Neuronal stem cell (in vitro differentiated cells): ENCODE results near the gene SLC44A3.

Source experiments
- DNase-seq: peaks from one replicate; pipeline ENCODE4 v3.0.0-alpha.2; 2013; ENCODE audit warnings: low spot score
- H2AFZ ChIP-seq: one replicate; pipeline ENCODE4 v1.6.1; 2013; ENCODE audit warnings: mild to moderate bottlenecking, low read length, inconsistent platforms
- H2AK5ac ChIP-seq: 2 replicates; pipeline ENCODE4 v1.6.1; 2013; ENCODE audit warnings: low read depth, mild to moderate bottlenecking, inconsistent platforms, low read length, moderate library complexity, mixed read lengths
- H2BK120ac ChIP-seq: 2 replicates; pipeline ENCODE4 v1.6.1; 2013; ENCODE audit warnings: low read depth, mild to moderate bottlenecking, inconsistent platforms, low read length, moderate library complexity, mixed read lengths
- H2BK12ac ChIP-seq: one replicate; pipeline ENCODE4 v1.6.1; 2013; ENCODE audit warnings: low read length, inconsistent platforms
- H2BK15ac ChIP-seq: 2 replicates; pipeline ENCODE4 v1.6.1; 2013; ENCODE audit warnings: mild to moderate bottlenecking, low read length, inconsistent platforms, mixed read lengths
- H2BK5ac ChIP-seq: one replicate; pipeline ENCODE4 v1.6.1; 2013; ENCODE audit warnings: inconsistent platforms, mild to moderate bottlenecking, low read length, moderate library complexity
- H3K14ac ChIP-seq: one replicate; pipeline ENCODE4 v1.6.1; 2013; ENCODE audit warnings: low read length, inconsistent platforms
- H3K18ac ChIP-seq: 2 replicates; pipeline ENCODE4 v1.6.1; 2013; ENCODE audit warnings: low read length, inconsistent platforms
- H3K23ac ChIP-seq: 2 replicates; pipeline ENCODE4 v1.6.1; 2013; ENCODE audit warnings: low read depth, mild to moderate bottlenecking, mixed read lengths, low read length, inconsistent platforms; ENCODE audit not compliant: poor library complexity
- H3K27ac ChIP-seq: replicated peaks from 3 replicates; pipeline ENCODE4 v1.5.1; 2013; ENCODE audit warnings: low read length, inconsistent platforms
- H3K27me3 ChIP-seq, 3 experiments: 2 replicates each; pipeline ENCODE4 v1.6.1; 2013; ENCODE audit warnings: low read length in 3 of 3, mild to moderate bottlenecking in 2 of 3, inconsistent platforms in 1 of 3, low read depth in 1 of 3, mixed read lengths in 1 of 3, moderate library complexity in 1 of 3; ENCODE audit not compliant: control insufficient read depth in 3 of 3, insufficient read depth in 3 of 3
- H3K36me3 ChIP-seq, 2 donors: replicated peaks in 1 of 2; 2 replicates each; pipeline ENCODE4 v1.6.1; 2013; ENCODE audit warnings: low read length in 2 of 2; ENCODE audit not compliant: control insufficient read depth in 2 of 2, insufficient read depth in 2 of 2
- H3K4ac ChIP-seq: 2 replicates; pipeline ENCODE4 v1.6.1; 2013; ENCODE audit warnings: inconsistent platforms, mild to moderate bottlenecking, low read length, moderate library complexity
- H3K4me1 ChIP-seq, 2 donors: 1 replicate in 1 of 2; 2 replicates in 1 of 2; pipeline ENCODE4 v1.6.1; 2013; ENCODE audit warnings: low read length in 2 of 2, low read depth in 1 of 2; ENCODE audit not compliant: control insufficient read depth in 2 of 2, insufficient read depth in 1 of 2
- H3K4me2 ChIP-seq: one replicate; pipeline ENCODE4 v1.6.1; 2013; ENCODE audit warnings: mild to moderate bottlenecking, low read length, inconsistent platforms; ENCODE audit not compliant: insufficient read depth, poor library complexity, severe bottlenecking
- H3K4me3 ChIP-seq, 2 donors: 2 replicates each; pipeline ENCODE4 v1.5.1; 2013; ENCODE audit warnings: low read length in 2 of 2, mild to moderate bottlenecking in 2 of 2, inconsistent platforms in 1 of 2, moderate library complexity in 1 of 2
- H3K79me1 ChIP-seq: one replicate; pipeline ENCODE4 v1.6.1; 2013; ENCODE audit warnings: low read depth, mild to moderate bottlenecking, inconsistent platforms, low read length, moderate library complexity
- H3K9ac ChIP-seq: one replicate; pipeline ENCODE4 v1.6.1; 2013; ENCODE audit warnings: mild to moderate bottlenecking, low read depth, low read length, inconsistent platforms; ENCODE audit not compliant: poor library complexity
- H3K9me3 ChIP-seq, 2 donors: replicated peaks in 1 of 2; 2 replicates each; pipeline versions ENCODE3 to v1.6.1; 2013; ENCODE audit warnings: low read length in 2 of 2, mild to moderate bottlenecking in 2 of 2, inconsistent platforms in 1 of 2, low read depth in 1 of 2, mixed read lengths in 1 of 2, moderate library complexity in 1 of 2; ENCODE audit not compliant: control insufficient read depth in 2 of 2, insufficient read depth in 1 of 2
- H4K8ac ChIP-seq: one replicate; pipeline ENCODE4 v1.6.1; 2013; ENCODE audit warnings: low read depth, mild to moderate bottlenecking, inconsistent platforms, low read length, moderate library complexity
- H4K91ac ChIP-seq: one replicate; pipeline ENCODE4 v1.6.1; 2013; ENCODE audit warnings: low read length, low read depth, mild to moderate bottlenecking, inconsistent platforms; ENCODE audit not compliant: poor library complexity
- WGBS, 2 donors: extraction: QIAGEN DNeasy Blood & Tissue Kit; methylation state at CpG; one replicate each; pipeline ENCODE4 v1.1.7; 2013; ENCODE audit warnings: missing lambda C conversion rate in 2 of 2, mixed read lengths in 1 of 2; ENCODE audit not compliant: insufficient read length in 2 of 2, insufficient replicate concordance in 1 of 2; ENCODE audit errors: extremely low coverage in 2 of 2; 5-methylcytosine and 5-hydroxymethylcytosine counted together

The SLC44A3 gene

GRCh38 chr1:94808669-94809068, 11.5 kb upstream of the SLC44A3 start:
- Histone ChIP-seq H3K9me3 (peaks cover 1 to 5% of the 10 kb centered on the region in 2 donors), H2AFZ (no peak overlapping the region), H2BK12ac (no peak overlapping the region), H3K9ac (no peak overlapping the region), H3K18ac (no peak overlapping the region), H2BK15ac (no peak overlapping the region), H3K4me2 (no peak overlapping the region), H3K27ac (no peak overlapping the region), H3K23ac (no peak overlapping the region), H3K4me1 (peaks cover 4 to 9% of the 10 kb centered on the region in 2 donors), H2AK5ac (no peak overlapping the region), H3K79me1 (no peaks in the 10 kb centered on the region), H4K8ac (no peak overlapping the region), H2BK120ac (no peak overlapping the region), H3K4ac (no peak overlapping the region), H4K91ac (no peak overlapping the region), H2BK5ac (no peak overlapping the region), H3K4me3 (no peak overlapping the region), H3K36me3 (no peaks in the 10 kb centered on the region), H3K14ac (no peak overlapping the region), H3K27me3 (no peaks in the 10 kb centered on the region)
- DNase-seq = no peak
- WGBS, 2 donors = no CpG with 5 or more reads among the region's 3 CpGs

GRCh38 chr1:94812985-94813384, 7.2 kb upstream of the SLC44A3 start:
- no peak for DNase-seq
- H2BK120ac ChIP-seq = no peak overlapping the region
- H3K14ac ChIP-seq = no peak overlapping the region
- H2BK5ac ChIP-seq = no peak overlapping the region
- H2AFZ ChIP-seq = no peak overlapping the region
- no peak overlapping the region for H3K9ac ChIP-seq
- no peak overlapping the region for H3K27ac ChIP-seq
- H3K18ac ChIP-seq = no peak overlapping the region
- WGBS, 2 donors = no CpG with 5 or more reads among the region's 4 CpGs
- peaks cover 1 to 7% of the 10 kb centered on the region in 2 donors for H3K9me3 ChIP-seq
- no peak overlapping the region for H4K8ac ChIP-seq
- H2AK5ac ChIP-seq = no peak overlapping the region
- H3K27me3 ChIP-seq = no peaks in the 10 kb centered on the region
- no peak overlapping the region for H4K91ac ChIP-seq
- no peaks in the 10 kb centered on the region for H3K79me1 ChIP-seq
- H3K4ac ChIP-seq = no peak overlapping the region
- no peak overlapping the region for H3K4me2 ChIP-seq
- H3K4me3 ChIP-seq = no peak overlapping the region
- no peak overlapping the region for H2BK15ac ChIP-seq
- H3K23ac ChIP-seq = no peak overlapping the region
- no peaks in the 10 kb centered on the region for H3K36me3 ChIP-seq
- H2BK12ac ChIP-seq = no peak overlapping the region
- H3K4me1 ChIP-seq = no peaks in the 10 kb centered on the region

GRCh38 chr1:94816030-94816429, 4.1 kb upstream of the SLC44A3 start:
- DNase-seq = no peak
- Histone ChIP-seq H2BK12ac (no peak overlapping the region), H4K91ac (no peak overlapping the region), H3K9me3 (peaks cover 1 to 7% of the 10 kb centered on the region in 2 donors), H4K8ac (no peak overlapping the region), H3K4me3 (no peak overlapping the region), H2BK120ac (no peak overlapping the region), H3K4me2 (no peak overlapping the region), H3K9ac (no peak overlapping the region), H3K27ac (no peak overlapping the region), H3K18ac (no peak overlapping the region), H3K4ac (no peak overlapping the region), H2BK5ac (no peak overlapping the region), H2BK15ac (no peak overlapping the region), H3K36me3 (no peaks in the 10 kb centered on the region), H3K27me3 (peaks cover 0 to 17% (median 0%) of the 10 kb centered on the region in 3 experiments), H3K23ac (no peak overlapping the region), H3K4me1 (peaks cover 0 to 7% of the 10 kb centered on the region in 2 donors), H2AFZ (no peak overlapping the region), H3K14ac (no peak overlapping the region), H3K79me1 (no peaks in the 10 kb centered on the region), H2AK5ac (no peak overlapping the region)
- no CpG with 5 or more reads among the region's 1 CpG for WGBS, 2 donors

GRCh38 chr1:94817712-94818111, 2.4 kb upstream of the SLC44A3 start:
- no peak overlapping the region for H3K27ac ChIP-seq
- H2BK15ac ChIP-seq = no peak overlapping the region
- H3K36me3 ChIP-seq = no peaks in the 10 kb centered on the region
- H4K8ac ChIP-seq = no peak overlapping the region
- no peak overlapping the region for H2BK12ac ChIP-seq
- H3K27me3 ChIP-seq = peaks cover 0 to 22% (median 0%) of the 10 kb centered on the region in 3 experiments
- H3K9ac ChIP-seq = no peak overlapping the region
- no CpG with 5 or more reads among the region's 2 CpGs for WGBS, 2 donors
- no peak overlapping the region for H2AFZ ChIP-seq
- no peak overlapping the region for H2BK120ac ChIP-seq
- H3K4ac ChIP-seq = no peak overlapping the region
- H2AK5ac ChIP-seq = no peak overlapping the region
- H3K79me1 ChIP-seq = no peaks in the 10 kb centered on the region
- H3K23ac ChIP-seq = no peak overlapping the region
- H3K9me3 ChIP-seq = peaks cover 1 to 4% of the 10 kb centered on the region in 2 donors
- no peak overlapping the region for H3K14ac ChIP-seq
- H3K4me2 ChIP-seq = no peak overlapping the region
- no peak overlapping the region for H4K91ac ChIP-seq
- H3K18ac ChIP-seq = no peak overlapping the region
- peaks cover 7 to 12% of the 10 kb centered on the region in 2 donors for H3K4me1 ChIP-seq
- H2BK5ac ChIP-seq = no peak overlapping the region
- DNase-seq = no peak
- H3K4me3 ChIP-seq = no peak overlapping the region
